ENCODE measurements around the gene CELA1.

DNA sequence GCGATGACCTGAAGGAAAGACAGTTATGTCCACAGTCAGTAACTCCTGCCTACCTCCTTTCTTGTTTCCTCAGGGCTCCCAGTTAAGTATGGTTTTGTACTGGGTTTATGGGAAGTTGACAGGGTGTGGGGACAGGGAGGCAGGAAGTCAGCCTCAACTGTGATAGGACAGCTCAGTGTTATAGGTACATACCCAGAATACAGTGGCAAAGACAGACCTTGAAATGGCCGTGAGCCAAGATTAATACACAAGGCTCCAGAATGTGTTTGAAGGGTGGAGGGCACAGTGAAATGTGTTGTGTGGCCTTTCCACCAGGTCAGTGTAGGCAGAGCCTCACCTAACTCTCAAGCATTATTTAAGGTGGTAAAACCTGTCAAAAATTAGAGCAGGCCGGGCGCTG, 17.9 kb downstream of the CELA1 start:
- no peak for TF ChIP-seq EZH2 (IDR thresholded peaks at IDR 0.05; ENCODE audit: borderline replicate concordance, low read length)
- TF ChIP-seq, protein P1, sequence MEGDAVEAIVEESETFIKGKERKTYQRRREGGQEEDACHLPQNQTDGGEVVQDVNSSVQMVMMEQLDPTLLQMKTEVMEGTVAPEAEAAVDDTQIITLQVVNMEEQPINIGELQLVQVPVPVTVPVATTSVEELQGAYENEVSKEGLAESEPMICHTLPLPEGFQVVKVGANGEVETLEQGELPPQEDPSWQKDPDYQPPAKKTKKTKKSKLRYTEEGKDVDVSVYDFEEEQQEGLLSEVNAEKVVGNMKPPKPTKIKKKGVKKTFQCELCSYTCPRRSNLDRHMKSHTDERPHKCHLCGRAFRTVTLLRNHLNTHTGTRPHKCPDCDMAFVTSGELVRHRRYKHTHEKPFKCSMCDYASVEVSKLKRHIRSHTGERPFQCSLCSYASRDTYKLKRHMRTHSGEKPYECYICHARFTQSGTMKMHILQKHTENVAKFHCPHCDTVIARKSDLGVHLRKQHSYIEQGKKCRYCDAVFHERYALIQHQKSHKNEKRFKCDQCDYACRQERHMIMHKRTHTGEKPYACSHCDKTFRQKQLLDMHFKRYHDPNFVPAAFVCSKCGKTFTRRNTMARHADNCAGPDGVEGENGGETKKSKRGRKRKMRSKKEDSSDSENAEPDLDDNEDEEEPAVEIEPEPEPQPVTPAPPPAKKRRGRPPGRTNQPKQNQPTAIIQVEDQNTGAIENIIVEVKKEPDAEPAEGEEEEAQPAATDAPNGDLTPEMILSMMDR (IDR thresholded peaks at IDR 0.05; ENCODE audit: low read length), result no peak
